ENCODE measurements around the gene FOXO6. TPM values are rescaled to one million over a fixed set of nuclear protein-coding genes. Genes with fewer than 3 reads are reported as not detected.

Gene FOXO6
- total RNA-seq, 1 donor from 2014 or later = 0.55 TPM

- TF ChIP-seq CTCF (IDR thresholded peaks at IDR 0.05) = no peak
- DNase-seq = no peak
- Mint-ChIP-seq H3K36me3 (ENCODE audit: low read depth) (no peaks in the 10 kb centered on the region), H3K9me3 (peaks cover 7% of the 10 kb centered on the region), H3K4me1 (peaks cover 4% of the 10 kb centered on the region), H3K27ac (no peak overlapping the region), H3K4me3 (no peak overlapping the region), H3K27me3 (peaks cover 8% of the 10 kb centered on the region)
- ChIA-PET CTCF (no interaction called here), POLR2A (no interaction called here)
- intact Hi-C loops (cut with micrococcal nuclease) = no loop called here
- no peak for ATAC-seq (ENCODE audit: low read depth)
These were observed 17.2 kb upstream of the FOXO6 start for GRCh38 chr1:41343790-41344699.

- DNase-seq (no peak), ATAC-seq (ENCODE audit: low read depth) (no peak)
- ChIA-PET CTCF (no interaction called here), POLR2A (no interaction called here)
- H3K27ac Mint-ChIP-seq = no peak overlapping the region
- H3K9me3 Mint-ChIP-seq = peaks cover 4% of the 10 kb centered on the region
- no peak overlapping the region for H3K4me3 Mint-ChIP-seq
- H3K4me1 Mint-ChIP-seq = peaks cover 4% of the 10 kb centered on the region
- peaks cover 8% of the 10 kb centered on the region for H3K27me3 Mint-ChIP-seq
- no peak for TF ChIP-seq CTCF (IDR thresholded peaks at IDR 0.05)
- intact Hi-C loops (cut with micrococcal nuclease) = no loop called here
- H3K36me3 Mint-ChIP-seq (ENCODE audit: low read depth) = no peaks in the 10 kb centered on the region
These were observed 16.5 kb upstream of the FOXO6 start for GRCh38 chr1:41344708-41345159.

- Mint-ChIP-seq H3K27me3 (peaks cover 8% of the 10 kb centered on the region), H3K27ac (no peak overlapping the region), H3K4me1 (peaks cover 4% of the 10 kb centered on the region), H3K4me3 (no peak overlapping the region), H3K9me3 (no peaks in the 10 kb centered on the region), H3K36me3 (ENCODE audit: low read depth) (no peaks in the 10 kb centered on the region)
- POLR2A ChIA-PET = no interaction called here
- intact Hi-C loops (cut with micrococcal nuclease) = no loop called here
- no peak for TF ChIP-seq CTCF (IDR thresholded peaks at IDR 0.05)
- CTCF ChIA-PET = interaction anchor here (0.7 kb wide), 1 partner anchor 51 kb away, joined by 3 read pairs; no protein-coding TSS in a partner anchor
- DNase-seq (no peak), ATAC-seq (ENCODE audit: low read depth) (no peak)
These were observed 15.7 kb upstream of the FOXO6 start for GRCh38 chr1:41345434-41346075.

GRCh38 chr1:41347276-41347675 is 14.0 kb upstream of the FOXO6 start:
- Mint-ChIP-seq H3K27ac (no peak overlapping the region), H3K4me1 (peaks cover 4% of the 10 kb centered on the region), H3K36me3 (ENCODE audit: low read depth) (no peaks in the 10 kb centered on the region), H3K27me3 (peaks cover 8% of the 10 kb centered on the region), H3K4me3 (no peak overlapping the region), H3K9me3 (no peaks in the 10 kb centered on the region)
- DNase-seq = no peak
- intact Hi-C loops (cut with micrococcal nuclease) = no loop called here
- no peak for ATAC-seq (ENCODE audit: low read depth)
- POLR2A ChIA-PET = no interaction called here
- CTCF ChIA-PET = no interaction called here
- no peak for TF ChIP-seq CTCF (IDR thresholded peaks at IDR 0.05)

GRCh38 chr1:41348394-41348793 is 12.8 kb upstream of the FOXO6 start:
- intact Hi-C loops (cut with micrococcal nuclease) = no loop called here
- Mint-ChIP-seq H3K36me3 (ENCODE audit: low read depth) (no peaks in the 10 kb centered on the region), H3K4me1 (peaks cover 4% of the 10 kb centered on the region), H3K4me3 (no peak overlapping the region), H3K9me3 (no peaks in the 10 kb centered on the region), H3K27ac (no peak overlapping the region), H3K27me3 (peaks cover 2% of the 10 kb centered on the region)
- ChIA-PET CTCF (no interaction called here), POLR2A (no interaction called here)
- ATAC-seq (ENCODE audit: low read depth) = no peak
- no peak for DNase-seq
- no peak for TF ChIP-seq CTCF (IDR thresholded peaks at IDR 0.05)

Measured in activated B cell treated with CpG ODN at 0.5 μM for 24 hours (primary cell).